ENCODE results near the gene GALNT9. TPM values are rescaled to one million over a fixed set of nuclear protein-coding genes. Genes with fewer than 3 reads are reported as not detected.

The GALNT9 gene
- polyA plus RNA-seq, 3 donors, result not detected

DNA sequence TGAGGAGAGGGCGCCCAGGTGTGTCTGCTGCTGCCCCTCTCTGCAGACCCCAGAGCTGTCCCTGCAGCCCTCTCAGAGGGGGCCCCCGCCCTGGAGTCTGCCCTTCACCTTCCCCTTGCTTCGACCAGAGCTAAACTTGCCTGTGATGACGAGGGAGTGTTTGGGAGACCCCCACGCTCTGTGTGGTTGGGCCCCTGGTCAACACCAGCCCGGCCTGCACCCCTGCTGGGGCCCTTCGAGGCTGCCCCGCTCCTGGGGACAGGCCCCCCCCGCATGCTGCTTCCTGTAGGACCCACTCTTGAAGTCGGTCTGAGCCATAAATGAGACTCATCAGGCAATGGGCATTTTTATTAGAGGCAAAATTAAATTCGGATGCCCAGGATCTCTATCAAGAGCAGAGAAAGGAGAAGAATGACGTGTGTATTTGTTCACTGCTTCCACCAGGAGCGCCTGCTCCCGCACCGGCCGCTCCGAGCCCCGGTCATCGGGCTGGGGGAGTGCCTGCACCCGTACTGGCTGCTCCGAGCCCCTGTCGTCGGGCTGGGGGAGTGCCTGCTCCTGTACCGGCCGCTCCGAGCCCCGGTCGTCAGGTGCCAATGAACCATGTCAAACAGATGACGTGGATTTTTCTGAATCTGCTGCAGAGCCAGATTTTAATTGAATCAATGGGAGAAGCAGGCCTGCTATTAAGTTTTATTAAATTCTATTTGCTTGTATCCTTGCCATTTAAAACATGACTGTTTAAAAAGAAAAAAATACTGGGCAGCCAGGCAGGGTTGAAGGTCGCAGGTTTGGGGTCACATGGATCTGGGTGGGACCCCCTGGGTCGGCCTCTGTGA lies 137.5 kb downstream of the GALNT9 start:
- H3K4me1 ChIP-seq (ENCODE audit: control insufficient read depth in 1 of 2, insufficient read depth in 2 of 2, low read length in 2 of 2), result peaks cover 16 to 24% of the 10 kb centered on the region in 2 donors
- intact Hi-C loops (cut with micrococcal nuclease), result loop anchor here in 1 of 2 donors (10.0 kb wide), 1 partner anchor 303 kb away; the partner anchor contains the start of gene FBRSL1
- no peak overlapping the region for H3K27ac ChIP-seq (ENCODE audit: low read depth in 1 of 2, low read length in 2 of 2)
- H3K36me3 ChIP-seq (replicated peaks in 1 of 2; ENCODE audit: control insufficient read depth in 1 of 2, insufficient read depth in 2 of 2, low read length in 2 of 2), result no peaks in the 10 kb centered on the region
- DNase-seq, result no peak
- no peak overlapping the region for H3K4me2 ChIP-seq (replicated peaks; ENCODE audit: extremely low read depth, low read length, poor library complexity, severe bottlenecking)
- H2AFZ ChIP-seq (ENCODE audit: insufficient read depth, low read depth, low read length, poor library complexity, severe bottlenecking), result no peak overlapping the region
- TF ChIP-seq, protein P1, sequence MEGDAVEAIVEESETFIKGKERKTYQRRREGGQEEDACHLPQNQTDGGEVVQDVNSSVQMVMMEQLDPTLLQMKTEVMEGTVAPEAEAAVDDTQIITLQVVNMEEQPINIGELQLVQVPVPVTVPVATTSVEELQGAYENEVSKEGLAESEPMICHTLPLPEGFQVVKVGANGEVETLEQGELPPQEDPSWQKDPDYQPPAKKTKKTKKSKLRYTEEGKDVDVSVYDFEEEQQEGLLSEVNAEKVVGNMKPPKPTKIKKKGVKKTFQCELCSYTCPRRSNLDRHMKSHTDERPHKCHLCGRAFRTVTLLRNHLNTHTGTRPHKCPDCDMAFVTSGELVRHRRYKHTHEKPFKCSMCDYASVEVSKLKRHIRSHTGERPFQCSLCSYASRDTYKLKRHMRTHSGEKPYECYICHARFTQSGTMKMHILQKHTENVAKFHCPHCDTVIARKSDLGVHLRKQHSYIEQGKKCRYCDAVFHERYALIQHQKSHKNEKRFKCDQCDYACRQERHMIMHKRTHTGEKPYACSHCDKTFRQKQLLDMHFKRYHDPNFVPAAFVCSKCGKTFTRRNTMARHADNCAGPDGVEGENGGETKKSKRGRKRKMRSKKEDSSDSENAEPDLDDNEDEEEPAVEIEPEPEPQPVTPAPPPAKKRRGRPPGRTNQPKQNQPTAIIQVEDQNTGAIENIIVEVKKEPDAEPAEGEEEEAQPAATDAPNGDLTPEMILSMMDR (IDR thresholded peaks at IDR 0.05), result no peak
- no peak overlapping the region for H3K4me3 ChIP-seq (replicated peaks in 1 of 3; ENCODE audit: low read depth in 2 of 3, low read length in 3 of 3)
- no peaks in the 10 kb centered on the region for H4K20me1 ChIP-seq (ENCODE audit: insufficient read depth, low read length)
- no peak overlapping the region for H3K9ac ChIP-seq (ENCODE audit: insufficient read depth, low read length, poor library complexity, severe bottlenecking)
- H3K9me3 ChIP-seq (replicated peaks in 1 of 2; ENCODE audit: control insufficient read depth in 1 of 2, insufficient read depth in 1 of 2, low read length in 2 of 2), result peaks cover 18 to 31% of the 10 kb centered on the region in 2 donors
- Mint-ChIP-seq H3K4me1 (peaks cover 10% of the 10 kb centered on the region), H3K27me3 (ENCODE audit: low read depth in 3 of 3) (peaks cover 6 to 56% (median 26%) of the 10 kb centered on the region in 3 donors), H3K4me3 (no peak overlapping the region), H3K36me3 (peaks cover 2 to 5% of the 10 kb centered on the region in 2 donors), H3K9me3 (peaks cover 17 to 42% (median 28%) of the 10 kb centered on the region in 7 donors), H3K27ac (no peak overlapping the region)
- WGBS (ENCODE audit: insufficient coverage), result 79% methylated on average over 30 of the region's 31 CpGs
- H3K79me2 ChIP-seq (ENCODE audit: insufficient read depth, low read length), result no peaks in the 10 kb centered on the region
- peaks cover 0 to 30% of the 10 kb centered on the region in 2 donors for H3K27me3 ChIP-seq (ENCODE audit: control insufficient read depth in 2 of 2, insufficient read depth in 2 of 2, low read length in 2 of 2)

DNA sequence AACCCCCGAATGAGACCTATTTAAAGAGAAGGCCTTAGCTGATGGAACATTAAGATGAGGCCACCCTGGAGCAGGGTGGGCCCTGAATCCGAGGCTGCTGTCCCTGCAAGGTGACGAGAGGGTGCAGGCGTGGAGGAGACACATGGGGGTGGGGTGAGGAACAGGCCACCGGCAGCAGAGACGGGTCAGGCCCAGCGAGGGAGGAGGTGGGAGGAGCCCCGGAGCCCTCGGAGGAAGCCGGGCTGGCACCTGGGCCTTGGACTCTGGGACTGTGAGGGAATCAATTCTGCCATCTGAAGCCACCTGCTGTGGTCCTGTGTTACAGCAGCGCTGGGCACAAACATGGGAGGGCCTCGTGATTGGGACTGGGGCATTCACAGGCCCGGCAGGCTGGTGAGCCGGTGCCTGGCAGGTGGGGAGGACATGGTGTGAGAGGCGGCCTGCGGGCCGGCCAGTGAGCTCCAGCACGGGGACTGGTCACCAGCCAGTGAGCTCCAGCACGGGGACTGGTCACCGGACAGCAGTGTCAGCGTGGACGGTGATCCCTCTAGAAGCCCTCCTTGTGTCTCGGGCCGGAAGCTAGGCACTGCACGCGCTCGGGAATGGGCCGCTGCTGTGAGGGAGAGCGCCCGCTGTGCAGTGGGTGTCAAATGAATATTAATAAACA lies 138.4 kb downstream of the GALNT9 start:
- Histone ChIP-seq H3K4me2 (replicated peaks; ENCODE audit: extremely low read depth, low read length, poor library complexity, severe bottlenecking) (no peak overlapping the region), H3K36me3 (replicated peaks in 1 of 2; ENCODE audit: control insufficient read depth in 1 of 2, insufficient read depth in 2 of 2, low read length in 2 of 2) (no peaks in the 10 kb centered on the region), H3K79me2 (ENCODE audit: insufficient read depth, low read length) (no peaks in the 10 kb centered on the region), H3K9me3 (replicated peaks in 1 of 2; ENCODE audit: control insufficient read depth in 1 of 2, insufficient read depth in 1 of 2, low read length in 2 of 2) (peaks cover 18 to 31% of the 10 kb centered on the region in 2 donors), H3K4me3 (replicated peaks in 1 of 3; ENCODE audit: low read depth in 2 of 3, low read length in 3 of 3) (no peak overlapping the region), H3K27ac (ENCODE audit: low read depth in 1 of 2, low read length in 2 of 2) (no peak overlapping the region), H2AFZ (ENCODE audit: insufficient read depth, low read depth, low read length, poor library complexity, severe bottlenecking) (no peak overlapping the region), H3K9ac (ENCODE audit: insufficient read depth, low read length, poor library complexity, severe bottlenecking) (no peak overlapping the region), H3K4me1 (ENCODE audit: control insufficient read depth in 1 of 2, insufficient read depth in 2 of 2, low read length in 2 of 2) (peaks cover 26 to 34% of the 10 kb centered on the region in 2 donors), H4K20me1 (ENCODE audit: insufficient read depth, low read length) (no peaks in the 10 kb centered on the region), H3K27me3 (ENCODE audit: control insufficient read depth in 2 of 2, insufficient read depth in 2 of 2, low read length in 2 of 2) (peaks cover 0 to 38% of the 10 kb centered on the region in 2 donors)
- Mint-ChIP-seq H3K4me3 (peak overlapping the region in 1 of 2 donors; percentile 69), H3K9me3 (peaks cover 17 to 42% (median 30%) of the 10 kb centered on the region in 7 donors), H3K4me1 (peaks cover 20% of the 10 kb centered on the region), H3K27ac (peak overlapping the region in 1 of 7 donors; percentile 78), H3K27me3 (ENCODE audit: low read depth in 3 of 3) (peaks cover 6 to 56% (median 31%) of the 10 kb centered on the region in 3 donors), H3K36me3 (peaks cover 2 to 5% of the 10 kb centered on the region in 2 donors)
- TF ChIP-seq, protein P1 (IDR thresholded peaks at IDR 0.05), result no peak
- no peak for DNase-seq
- intact Hi-C loops (cut with micrococcal nuclease), result loop anchor here in 1 of 2 donors (10.0 kb wide), 1 partner anchor 304 kb away; the partner anchor contains the start of gene FBRSL1
- 80% methylated on average over 23 of the region's 30 CpGs for WGBS (ENCODE audit: insufficient coverage)
